Fibroblast of skin of scalp (primary cell): Measurements from ENCODE around the gene SLC38A7.

Source experiments
- DNase-seq: peaks from one replicate; pipeline ENCODE4 v3.0.0-alpha.2; 2013

The SLC38A7 gene

DNA sequence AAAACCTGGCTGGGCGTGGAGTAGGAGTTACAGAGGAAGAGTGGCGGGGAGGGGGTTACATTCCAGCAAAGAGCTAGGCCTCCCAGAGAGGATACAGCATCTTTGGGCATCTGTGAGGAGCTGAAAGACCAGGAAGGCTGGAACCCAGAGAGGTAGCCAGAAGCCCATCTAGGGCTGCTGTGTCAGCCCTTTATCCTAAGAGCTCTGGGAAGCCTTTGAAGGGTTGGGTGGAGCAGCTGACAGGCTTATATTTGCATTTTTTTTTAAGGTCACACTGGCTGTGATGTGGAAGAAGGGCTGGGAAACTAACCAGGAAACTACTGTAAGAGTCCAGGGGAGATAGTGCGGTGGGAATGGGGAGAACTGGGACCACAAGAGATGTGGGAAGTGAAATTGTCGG, 48.1 kb downstream of the SLC38A7 start:
- DNase-seq = no peak

GRCh38 chr16:58635502-58635901, 49.1 kb downstream of the SLC38A7 start:
- DNase-seq = no peak

DNA sequence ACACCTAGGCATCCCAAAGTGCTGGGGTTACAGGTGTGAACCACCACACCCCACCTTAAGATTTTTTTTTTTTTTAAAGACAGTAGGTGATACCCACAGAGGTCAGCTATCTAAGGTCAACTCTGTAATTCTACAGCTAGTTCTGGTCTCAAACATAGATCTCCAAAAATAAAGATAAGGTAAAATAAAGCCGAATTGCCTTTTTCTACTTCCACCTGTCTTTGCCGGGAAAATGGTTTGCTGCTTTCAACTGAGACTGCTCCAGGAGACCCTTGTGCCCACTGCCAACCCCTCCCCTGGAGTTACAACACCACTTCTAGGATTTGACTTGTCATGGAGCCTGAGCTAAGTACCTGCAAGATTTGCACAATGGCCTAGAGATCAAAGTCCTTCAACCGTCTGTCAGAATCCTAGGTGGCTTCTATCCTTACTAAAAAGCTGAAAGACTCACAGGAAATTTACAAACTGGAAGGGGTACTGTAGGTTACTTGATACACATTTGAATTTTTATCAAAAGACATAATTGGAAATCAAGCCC, 50.2 kb downstream of the SLC38A7 start:
- DNase-seq = no peak

- DNase-seq = peak; percentile 100
Measured at GRCh38 chr16:58629733-58630640, 54.6 kb downstream of the SLC38A7 start, which contains the start of gene CNOT1. TSS of gene CNOT1 (minus strand) at chr16:58629826. CDS start at chr16:58599337, 30,489 bp downstream.

DNA sequence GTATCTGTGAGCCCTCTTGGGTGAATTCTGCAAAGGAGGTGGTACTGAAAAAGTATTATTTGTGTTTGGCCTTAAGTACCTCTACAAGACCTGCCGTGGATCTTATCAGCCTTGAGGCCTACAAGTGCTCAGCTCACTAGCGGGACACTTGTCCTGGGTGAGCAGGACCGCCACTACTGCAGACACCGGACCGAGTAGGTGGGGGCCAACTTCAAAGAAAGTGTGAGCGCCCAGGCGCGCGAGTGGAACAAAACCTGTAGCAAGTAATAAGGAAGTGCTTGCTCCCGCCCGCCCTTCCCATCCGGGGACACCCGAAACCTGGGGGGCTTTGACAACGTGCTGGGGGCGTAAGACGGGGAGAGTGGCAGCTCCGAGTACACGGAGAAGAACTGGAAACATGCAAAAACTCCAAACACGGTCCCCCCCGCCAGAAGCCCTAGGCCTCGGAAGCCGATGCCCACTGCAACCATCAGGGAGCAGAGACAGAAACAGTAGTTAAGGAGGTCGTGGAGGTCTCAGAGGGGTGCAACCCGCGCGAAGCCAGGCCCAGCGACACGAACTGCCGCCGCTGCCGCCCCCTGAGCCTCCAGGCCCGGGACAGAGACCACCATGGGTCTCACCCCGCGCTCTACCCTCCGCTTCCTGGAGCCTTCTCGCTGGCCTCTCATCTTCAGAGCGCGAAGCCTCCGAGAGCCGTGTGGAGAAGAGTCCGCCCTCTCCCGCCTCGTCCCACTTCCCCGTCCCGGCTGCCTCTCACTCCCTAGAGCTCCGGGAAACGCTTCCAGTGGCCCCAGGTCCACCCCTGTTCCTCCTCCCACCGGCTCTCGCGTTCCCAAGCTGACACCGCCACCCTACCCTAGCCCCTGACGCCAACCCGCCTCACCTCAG, 55.5 kb downstream of the SLC38A7 start:
- DNase-seq = peak; percentile 5

GRCh38 chr16:58624209-58624608, 60.4 kb downstream of the SLC38A7 start:
- DNase-seq = no peak

DNA sequence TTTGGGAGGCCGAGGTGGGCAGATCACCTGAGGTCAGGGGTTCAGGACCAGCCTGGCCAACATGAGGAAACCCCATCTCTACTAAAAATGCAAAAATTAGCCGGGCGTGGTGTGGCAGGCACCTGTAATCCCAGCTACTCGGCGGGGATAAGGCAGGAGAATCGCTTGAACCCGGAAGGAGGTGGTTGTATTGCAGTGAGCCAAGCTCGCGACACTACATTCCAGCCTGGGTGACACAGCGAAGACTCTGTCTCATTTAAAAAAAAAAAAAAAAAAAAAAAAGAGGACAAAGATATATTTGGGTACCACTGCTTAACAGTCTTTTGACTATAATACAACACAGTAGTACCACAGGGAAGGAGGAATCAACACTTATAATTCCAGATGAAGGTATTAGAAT, 64.2 kb downstream of the SLC38A7 start:
- no peak for DNase-seq

DNA sequence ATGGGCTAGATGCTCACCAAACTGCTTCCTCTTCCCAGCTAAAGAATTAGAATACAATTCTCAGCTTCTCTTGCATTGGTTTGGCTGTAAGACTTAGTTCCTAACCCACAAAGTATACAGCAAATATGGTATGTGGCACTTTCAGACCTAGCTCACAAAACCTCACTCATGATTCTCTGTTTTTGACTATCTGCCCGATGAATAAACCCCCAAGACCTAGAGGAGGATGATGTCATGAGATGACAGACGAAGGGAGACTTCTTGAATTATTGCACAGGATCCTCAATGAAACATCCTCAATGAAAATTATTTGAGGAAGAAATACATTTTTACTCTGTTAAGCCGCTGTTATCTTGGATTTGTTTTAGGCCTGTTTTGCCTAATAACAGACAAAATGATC, 69.3 kb downstream of the SLC38A7 start:
- DNase-seq = peak; percentile 47
